ENCODE results near the gene SCMH1. TPM values are rescaled to one million over a fixed set of nuclear protein-coding genes. Genes with fewer than 3 reads are reported as not detected.

The SCMH1 gene
- total RNA-seq, 1 experiment from 2014 or later: 16.5 TPM

DNA sequence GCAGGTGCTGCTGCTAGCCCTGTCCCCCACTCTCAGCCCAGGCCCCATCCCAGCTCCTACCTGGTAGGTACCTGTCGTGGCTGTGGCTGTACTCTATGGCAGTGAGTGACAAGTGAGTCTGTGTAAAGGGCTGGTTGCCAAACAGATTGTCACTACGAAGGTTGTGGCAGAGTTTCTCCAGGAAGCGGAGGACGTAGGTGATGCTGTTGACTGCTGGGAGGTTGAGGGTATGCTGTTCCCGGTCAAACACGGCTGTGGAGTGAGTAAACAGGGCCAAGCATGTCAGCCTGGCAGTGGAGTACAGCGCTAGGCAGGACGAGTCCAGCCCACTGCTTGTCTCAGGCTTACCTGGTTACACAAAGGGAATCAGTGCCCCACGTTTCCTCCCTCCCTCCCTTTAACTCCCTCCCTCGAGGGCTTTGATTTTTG is 195.7 kb downstream of the SCMH1 start:
- no peak overlapping the region for H3K4me3 Mint-ChIP-seq
- no peaks in the 10 kb centered on the region for H3K27me3 Mint-ChIP-seq (ENCODE audit: low read depth)
- Histone ChIP-seq H2BK120ac (ENCODE audit: low read depth, low read length, poor library complexity, severe bottlenecking) (no peak overlapping the region), H2BK12ac (ENCODE audit: insufficient read length, low read depth, low read length) (no peak overlapping the region), H4K8ac (replicated peaks; ENCODE audit: insufficient read length, low read depth, low read length) (no peak overlapping the region), H2BK20ac (ENCODE audit: low read depth, low read length, poor library complexity, severe bottlenecking) (no peak overlapping the region), H2AFZ (ENCODE audit: low read length) (no peak overlapping the region), H3T11ph (ENCODE audit: low read length) (no peak overlapping the region), H4K5ac (ENCODE audit: insufficient read length, low read depth, low read length) (no peak overlapping the region), H3K23me2 (ENCODE audit: insufficient read length, low read depth, low read length, poor library complexity, severe bottlenecking) (no peaks in the 10 kb centered on the region), H3K4me2 (ENCODE audit: insufficient read depth, insufficient read length, low read length) (no peak overlapping the region), H3K79me2 (ENCODE audit: insufficient read depth, low read length) (no peaks in the 10 kb centered on the region), H3K79me1 (ENCODE audit: insufficient read depth, low read depth, low read length, poor library complexity, severe bottlenecking) (no peaks in the 10 kb centered on the region), H3K18ac (ENCODE audit: insufficient read length, low read depth, low read length) (no peak overlapping the region), H4K20me1 (ENCODE audit: control insufficient read depth, insufficient read depth, insufficient read length) (no peaks in the 10 kb centered on the region), H3K27ac (ENCODE audit: insufficient read length, low read depth, low read length) (no peak overlapping the region), H3K14ac (ENCODE audit: insufficient read depth, low read length) (no peak overlapping the region), H3K9ac (ENCODE audit: extremely low read depth, insufficient read length, low read length) (no peak overlapping the region), H4K91ac (ENCODE audit: insufficient read length, low read depth, low read length) (no peak overlapping the region), H3K23ac (ENCODE audit: insufficient read length, low read depth, low read length) (no peak overlapping the region), H3K4me1 (ENCODE audit: insufficient read depth, low read length) (no peaks in the 10 kb centered on the region), H2BK5ac (ENCODE audit: insufficient read length, low read length) (no peak overlapping the region), H3K56ac (ENCODE audit: insufficient read length, low read depth, low read length) (no peak overlapping the region), H3K27me3 (ENCODE audit: insufficient read depth, low read length) (no peaks in the 10 kb centered on the region), H3K9me3 (ENCODE audit: control insufficient read depth, low read depth, low read length) (no peaks in the 10 kb centered on the region), H2BK15ac (ENCODE audit: low read depth, low read length) (no peak overlapping the region), H3K4ac (ENCODE audit: low read depth, low read length) (no peak overlapping the region), H2AK5ac (ENCODE audit: insufficient read length, low read length) (no peak overlapping the region)
- no CpG with 5 or more reads among the region's 10 CpGs for WGBS (ENCODE audit: extremely low coverage, insufficient read length, low lambda C conversion rate)
- H3K4me1 Mint-ChIP-seq: no peaks in the 10 kb centered on the region
- peaks cover 0 to 26% (median 18%) of the 10 kb centered on the region in 3 experiments; a peak in 5 of 7 replicates for H3K36me3 Mint-ChIP-seq (ENCODE audit: insufficient read depth in 1 of 3, low read depth in 3 of 3)
- TF ChIP-seq, protein P1, sequence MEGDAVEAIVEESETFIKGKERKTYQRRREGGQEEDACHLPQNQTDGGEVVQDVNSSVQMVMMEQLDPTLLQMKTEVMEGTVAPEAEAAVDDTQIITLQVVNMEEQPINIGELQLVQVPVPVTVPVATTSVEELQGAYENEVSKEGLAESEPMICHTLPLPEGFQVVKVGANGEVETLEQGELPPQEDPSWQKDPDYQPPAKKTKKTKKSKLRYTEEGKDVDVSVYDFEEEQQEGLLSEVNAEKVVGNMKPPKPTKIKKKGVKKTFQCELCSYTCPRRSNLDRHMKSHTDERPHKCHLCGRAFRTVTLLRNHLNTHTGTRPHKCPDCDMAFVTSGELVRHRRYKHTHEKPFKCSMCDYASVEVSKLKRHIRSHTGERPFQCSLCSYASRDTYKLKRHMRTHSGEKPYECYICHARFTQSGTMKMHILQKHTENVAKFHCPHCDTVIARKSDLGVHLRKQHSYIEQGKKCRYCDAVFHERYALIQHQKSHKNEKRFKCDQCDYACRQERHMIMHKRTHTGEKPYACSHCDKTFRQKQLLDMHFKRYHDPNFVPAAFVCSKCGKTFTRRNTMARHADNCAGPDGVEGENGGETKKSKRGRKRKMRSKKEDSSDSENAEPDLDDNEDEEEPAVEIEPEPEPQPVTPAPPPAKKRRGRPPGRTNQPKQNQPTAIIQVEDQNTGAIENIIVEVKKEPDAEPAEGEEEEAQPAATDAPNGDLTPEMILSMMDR (conservative IDR thresholded peaks at IDR 0.05): no peak
- no peak overlapping the region for H3K27ac Mint-ChIP-seq
- no peaks in the 10 kb centered on the region for H3K9me3 Mint-ChIP-seq
- no peak for DNase-seq

Data from H9 (cell line).